Measurements from ENCODE around the gene FECH. TPM values are rescaled to one million over a fixed set of nuclear protein-coding genes. Genes with fewer than 3 reads are reported as not detected.
"Not testable (repeated sequence)": the region's sequence is repeated elsewhere in the genome, so short reads cannot be mapped to it uniquely, and the experiment has no call there.

Gene FECH
- 13.7 TPM for total RNA-seq

- DNase-seq (ENCODE audit: low spot score): peak; percentile 78
Measured at GRCh38 chr18:57586251-57587049, at the start of gene FECH. Gene FECH (minus strand): TSS chr18:57586702. CDS start chr18:57586620, 82 bp downstream.

- DNase-seq (ENCODE audit: low spot score): no peak
Measured at GRCh38 chr18:57635003-57635822, 48.7 kb upstream of the FECH start.

- no peak for DNase-seq (ENCODE audit: low spot score)
Measured at GRCh38 chr18:57631697-57632096, 45.2 kb upstream of the FECH start.

GRCh38 chr18:57630754-57631595 lies 44.5 kb upstream of the FECH start:
- DNase-seq (ENCODE audit: low spot score): no peak

GRCh38 chr18:57630002-57630753 lies 43.7 kb upstream of the FECH start:
- DNase-seq (ENCODE audit: low spot score): peak; percentile 98

GRCh38 chr18:57629422-57629821 lies 42.9 kb upstream of the FECH start:
- DNase-seq (ENCODE audit: low spot score): no peak

- no peak for DNase-seq (ENCODE audit: low spot score)
Measured at GRCh38 chr18:57627488-57627887, 41.0 kb upstream of the FECH start.

- DNase-seq (ENCODE audit: low spot score): no peak
Measured at GRCh38 chr18:57624988-57625387, 38.5 kb upstream of the FECH start.

GRCh38 chr18:57621246-57621604 lies 34.7 kb upstream of the FECH start:
- no peak for DNase-seq (ENCODE audit: low spot score)

GRCh38 chr18:57619876-57620275 lies 33.4 kb upstream of the FECH start:
- no peak for DNase-seq (ENCODE audit: low spot score)

- DNase-seq (ENCODE audit: low spot score): no peak
Measured at GRCh38 chr18:57618910-57619309, 32.4 kb upstream of the FECH start.

GRCh38 chr18:57603871-57604270 lies 17.4 kb upstream of the FECH start:
- DNase-seq (ENCODE audit: low spot score): no peak

- no peak for DNase-seq (ENCODE audit: low spot score)
Measured at GRCh38 chr18:57595347-57595746, 8.8 kb upstream of the FECH start.

GRCh38 chr18:57592716-57593115 lies 6.2 kb upstream of the FECH start:
- DNase-seq (ENCODE audit: low spot score): not testable (repeated sequence)

- DNase-seq (ENCODE audit: low spot score): no peak
Measured at GRCh38 chr18:57589161-57589560, 2.7 kb upstream of the FECH start.

GRCh38 chr18:57587098-57587661 lies 678 bp upstream of the FECH start:
- DNase-seq (ENCODE audit: low spot score): no peak

- DNase-seq (ENCODE audit: low spot score): no peak
Measured at GRCh38 chr18:57585855-57586250, 649 bp downstream of the FECH start.

GRCh38 chr18:57585421-57585820 lies 1.1 kb downstream of the FECH start:
- no peak for DNase-seq (ENCODE audit: low spot score)

GRCh38 chr18:57584444-57584843 lies 2.1 kb downstream of the FECH start:
- no peak for DNase-seq (ENCODE audit: low spot score)

- no peak for DNase-seq (ENCODE audit: low spot score)
Measured at GRCh38 chr18:57583297-57583835, 3.1 kb downstream of the FECH start.
